CD4-positive, alpha-beta T cell treated with Interleukin-15 for 4 hours (primary cell): Measurements from ENCODE around the gene MX2.

ENCODE experiments used
- DNase-seq: peaks from one replicate; pipeline ENCODE4 v3.0.0-alpha.2; 2020; ENCODE audit warnings: low spot score

MX2 gene

GRCh38 chr21:41363370-41364270 is 1.8 kb downstream of the MX2 start:
- DNase-seq: no peak

GRCh38 chr21:41364308-41364707 is 2.5 kb downstream of the MX2 start:
- DNase-seq: no peak

GRCh38 chr21:41365377-41366107 is 3.7 kb downstream of the MX2 start:
- no peak for DNase-seq

- DNase-seq: peak; percentile 12
These were observed 4.8 kb downstream of the MX2 start for GRCh38 chr21:41366522-41367151.

GRCh38 chr21:41367301-41367944 is 5.6 kb downstream of the MX2 start:
- DNase-seq: no peak

- no peak for DNase-seq
These were observed 6.3 kb downstream of the MX2 start for GRCh38 chr21:41367945-41368734.

- DNase-seq: no peak
These were observed 6.9 kb downstream of the MX2 start for GRCh38 chr21:41368735-41369104.

DNA sequence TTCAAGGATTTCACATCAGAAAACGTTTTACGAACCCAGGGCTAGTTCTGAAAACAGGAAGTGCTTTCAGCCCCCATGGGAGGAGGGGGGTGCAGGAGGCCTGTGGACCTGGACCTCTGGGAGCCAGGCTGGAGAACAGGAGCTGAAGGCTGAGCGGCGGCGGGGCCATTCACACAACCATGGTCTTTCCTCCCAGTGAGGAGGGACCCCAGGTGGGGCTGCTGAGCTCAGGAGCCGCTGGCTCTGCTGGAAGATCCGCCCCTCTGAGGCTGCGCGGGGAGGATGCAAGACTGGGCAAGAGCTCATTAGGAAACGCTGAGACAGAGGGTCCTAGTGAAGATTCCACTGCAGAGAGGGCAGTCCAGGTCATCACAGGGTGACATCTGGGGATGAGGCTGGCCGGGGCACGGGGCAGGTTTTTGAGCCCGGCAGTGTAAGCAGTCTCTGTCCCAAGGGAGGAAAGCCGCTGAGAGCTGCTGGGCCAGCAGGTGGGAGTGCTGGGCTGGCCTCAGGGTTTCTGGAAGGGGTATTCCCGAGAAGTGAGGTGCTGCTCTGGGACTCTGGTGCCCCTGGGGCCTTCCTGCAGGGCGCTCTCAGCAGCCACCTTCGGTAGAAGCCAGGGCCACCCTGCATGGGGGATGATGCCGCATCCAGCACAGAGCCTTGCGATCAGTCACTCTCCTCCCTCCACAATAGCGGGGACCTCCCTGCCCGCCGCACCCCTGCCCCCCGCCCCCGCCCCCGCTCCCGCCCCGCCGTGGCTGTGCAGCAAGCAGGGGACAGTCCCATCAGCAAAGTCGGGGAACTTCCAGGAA is 7.5 kb downstream of the MX2 start:
- peak; percentile 13 for DNase-seq

DNA sequence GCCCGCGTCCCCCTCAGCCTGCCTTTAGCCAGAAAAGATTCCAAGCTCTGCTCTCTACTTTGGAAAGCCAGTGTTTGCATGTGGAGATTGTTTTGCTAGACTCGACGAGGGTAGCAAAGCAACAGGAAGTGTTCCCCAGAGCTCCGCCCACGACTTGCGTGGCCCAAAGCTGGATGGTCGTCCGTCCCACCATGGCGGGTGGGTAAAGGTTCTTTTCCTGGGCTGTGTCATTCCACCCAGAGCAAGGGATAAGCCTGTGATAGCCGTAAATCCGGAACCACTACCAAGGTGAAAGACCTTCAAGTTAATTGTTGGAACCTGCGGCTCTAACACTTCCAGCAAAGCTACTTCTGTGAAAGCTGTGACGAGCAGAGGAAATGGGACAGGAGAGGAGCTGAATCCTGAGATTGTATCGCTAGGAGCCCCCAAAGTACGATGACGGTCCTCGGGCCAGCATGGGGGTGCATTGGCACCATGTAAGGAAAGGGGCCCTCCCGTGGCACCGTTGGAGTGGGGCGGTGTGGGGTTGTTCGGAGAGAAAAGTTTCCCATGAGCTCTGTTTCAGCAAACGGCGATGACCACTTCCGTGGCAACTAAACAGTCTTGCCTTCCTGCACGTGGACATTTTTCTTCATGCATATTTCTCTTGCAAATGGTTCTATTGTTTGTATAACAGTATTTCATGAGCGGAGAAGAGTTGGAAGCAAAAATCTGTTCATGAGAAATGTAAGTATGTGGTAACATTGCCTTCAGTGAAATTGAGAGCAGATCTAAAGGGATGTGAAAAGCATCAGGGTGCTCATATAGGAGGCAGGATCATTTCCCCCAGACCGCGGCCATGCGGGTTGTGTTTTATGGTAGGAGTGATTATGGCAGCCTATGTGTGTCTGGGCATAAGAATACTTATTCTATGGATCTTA is 8.4 kb downstream of the MX2 start:
- peak; percentile 22 for DNase-seq

DNA sequence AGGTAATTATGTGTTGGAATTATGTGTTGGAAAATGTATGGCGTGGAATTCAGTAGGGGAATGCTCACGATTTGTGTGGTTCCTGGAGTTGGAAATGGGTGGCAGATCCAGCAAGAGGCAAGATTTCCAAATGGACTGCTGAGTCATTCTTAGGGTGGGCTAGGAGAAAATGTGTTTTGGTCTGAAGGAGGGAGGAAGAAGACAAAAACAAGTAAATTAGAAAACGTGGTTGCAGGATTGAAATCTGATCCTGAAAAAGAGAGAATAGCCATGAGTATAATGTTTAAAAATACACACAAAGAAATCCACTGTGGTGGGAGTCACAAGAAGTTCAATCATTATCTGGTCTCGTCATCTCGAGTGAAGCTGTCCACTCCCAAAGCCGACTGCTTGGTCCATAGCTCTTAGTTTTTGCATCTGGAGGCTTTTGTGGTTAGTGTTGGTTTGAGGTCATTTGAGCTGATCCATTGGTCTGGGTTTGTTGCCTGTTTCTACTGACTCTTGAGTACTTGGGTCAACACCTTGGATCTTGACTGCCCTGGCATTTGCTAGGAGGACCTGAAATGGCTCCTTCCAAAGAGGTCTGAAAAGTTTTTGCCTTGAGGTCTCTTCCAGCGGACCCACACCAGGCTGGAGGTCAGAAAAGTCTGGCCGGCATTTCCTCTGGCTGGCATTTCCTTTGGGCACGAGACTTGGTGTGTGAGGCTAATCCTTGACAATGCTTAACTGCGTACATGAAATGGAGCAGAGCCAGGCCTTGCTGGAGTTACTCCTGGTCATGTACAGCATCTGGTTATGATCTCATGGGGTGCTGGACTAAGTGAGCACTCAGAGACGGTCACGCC is 9.2 kb downstream of the MX2 start:
- no peak for DNase-seq

GRCh38 chr21:41371685-41372030 is 9.8 kb downstream of the MX2 start:
- no peak for DNase-seq

GRCh38 chr21:41373253-41373652 is 11.4 kb downstream of the MX2 start:
- DNase-seq: no peak

DNA sequence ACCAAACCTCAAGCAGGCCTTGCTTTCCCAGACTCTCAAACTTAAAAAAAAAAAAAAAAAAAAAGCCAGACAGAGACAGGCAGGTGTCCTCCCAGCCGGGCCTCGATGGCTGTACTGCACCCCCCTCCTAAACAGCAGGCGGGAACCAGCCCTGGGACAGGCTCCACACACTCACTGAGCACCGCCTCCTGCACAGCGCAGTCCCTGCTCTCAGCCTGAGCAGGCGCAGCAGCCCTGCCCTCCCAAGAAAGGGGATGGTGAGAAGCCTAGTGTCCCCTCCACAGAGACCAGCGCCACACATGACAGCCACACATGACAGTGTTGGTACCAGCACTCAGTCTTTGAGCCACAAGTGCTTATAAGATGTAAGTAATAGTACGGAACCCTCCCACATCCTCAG is 11.9 kb downstream of the MX2 start:
- no peak for DNase-seq

- DNase-seq: no peak
These were observed 12.4 kb downstream of the MX2 start for GRCh38 chr21:41374177-41374712.

DNA sequence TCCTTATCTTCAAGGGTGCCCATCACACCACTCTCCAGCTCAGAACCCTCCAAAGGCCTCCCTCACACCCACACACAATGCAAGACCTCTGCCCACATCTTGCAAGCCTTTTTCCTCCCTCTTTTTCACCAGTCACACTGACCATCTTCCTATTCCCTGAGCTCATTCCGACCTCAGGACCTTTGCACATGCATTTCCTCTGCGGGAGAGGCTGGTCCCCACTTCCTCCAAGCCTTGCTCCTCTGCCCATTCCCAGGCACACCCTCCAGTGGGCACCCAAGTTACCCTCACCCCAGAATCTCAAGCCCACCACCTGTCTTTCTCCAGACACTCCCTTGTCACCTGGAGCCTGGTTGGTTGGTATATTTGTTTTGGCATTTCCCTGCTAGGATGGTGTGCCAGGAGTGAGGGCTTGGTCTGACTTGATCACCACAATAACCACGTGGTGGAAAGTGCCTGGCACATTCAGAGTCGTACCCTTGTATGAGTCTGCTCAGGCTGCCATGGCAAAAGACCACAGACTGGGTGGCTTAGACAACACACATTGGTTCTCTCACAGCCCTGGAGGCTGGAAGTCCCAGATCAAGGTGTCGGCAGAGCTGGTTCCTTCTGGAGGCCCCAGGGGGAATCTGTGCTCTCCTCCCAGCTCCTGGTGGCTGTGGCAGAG is 13.2 kb downstream of the MX2 start:
- DNase-seq: no peak

DNA sequence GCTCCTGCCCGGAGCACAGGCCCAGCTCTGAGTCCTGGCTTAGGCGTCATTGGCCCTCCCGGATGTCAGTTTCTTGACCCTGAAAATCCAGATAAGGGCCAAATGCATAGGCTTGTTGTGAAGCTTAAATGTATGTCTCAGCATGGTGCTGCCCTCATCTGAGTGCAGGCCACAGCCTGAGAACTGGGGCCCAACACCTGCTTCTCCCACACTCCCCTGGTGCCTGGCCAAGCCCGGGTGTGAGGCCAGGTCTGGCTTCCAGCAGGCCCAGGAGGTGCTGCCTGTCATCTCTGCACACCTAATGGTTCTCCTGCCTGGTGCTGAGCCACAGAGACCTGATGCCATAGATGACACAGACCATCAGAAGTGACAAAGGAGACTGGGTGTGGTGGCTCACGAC is 14.0 kb downstream of the MX2 start:
- no peak for DNase-seq

GRCh38 chr21:41377715-41378114 is 15.9 kb downstream of the MX2 start:
- DNase-seq: no peak

DNA sequence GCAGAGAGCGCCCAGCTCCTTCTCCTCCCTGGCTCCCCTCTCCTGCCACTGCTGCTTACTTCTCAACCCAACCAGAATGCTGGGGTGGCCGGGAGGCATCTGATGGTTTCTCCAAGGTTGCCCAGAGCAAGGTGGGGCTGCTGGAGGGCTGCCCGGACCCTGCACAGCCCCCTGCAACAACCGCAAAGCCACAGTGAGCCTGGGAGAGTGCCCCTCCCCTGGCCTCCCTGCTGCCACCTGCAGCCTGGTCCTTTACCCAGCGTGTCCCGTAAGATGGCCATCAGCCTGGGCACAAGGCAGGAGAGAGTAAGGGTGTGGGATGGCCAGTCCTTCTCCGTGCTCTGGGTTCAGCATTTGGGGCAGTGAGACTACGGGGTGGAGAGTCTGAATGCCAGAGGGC is 17.0 kb downstream of the MX2 start:
- no peak for DNase-seq
